ENCODE results near the gene TMA16.

TMA16 gene

GRCh38 chr4:163523791-163524365 is 29.4 kb downstream of the TMA16 start (continued):
- TF ChIP-seq POU6F1 (CRISPR knock-in tag; IDR thresholded peaks at IDR 0.05; ENCODE audit: borderline replicate concordance, low read depth) (no peak), PPARA (CRISPR knock-in tag; IDR thresholded peaks at IDR 0.05; ENCODE audit: borderline replicate concordance) (no peak)

GRCh38 chr4:163525982-163526381 is 31.5 kb downstream of the TMA16 start:
- no peak for TF ChIP-seq ZFP30 (CRISPR knock-in tag; IDR thresholded peaks at IDR 0.05)
- TF ChIP-seq ZNF565 (CRISPR knock-in tag; conservative IDR thresholded peaks at IDR 0.05; ENCODE audit: low read depth) = no peak
- TF ChIP-seq POU6F1 (CRISPR knock-in tag; IDR thresholded peaks at IDR 0.05; ENCODE audit: borderline replicate concordance, low read depth) = no peak
- no peak for TF ChIP-seq PATZ1 (CRISPR knock-in tag; IDR thresholded peaks at IDR 0.05; ENCODE audit: borderline replicate concordance)
- no peak for TF ChIP-seq ESRRG (CRISPR knock-in tag; IDR thresholded peaks at IDR 0.05)
- no peak for TF ChIP-seq OSR1 (CRISPR knock-in tag; IDR thresholded peaks at IDR 0.05)
- no peak for ATAC-seq

GRCh38 chr4:163527172-163527571 is 32.7 kb downstream of the TMA16 start:
- ATAC-seq = no peak
- no peak for TF ChIP-seq RARB (CRISPR knock-in tag; IDR thresholded peaks at IDR 0.05)

GRCh38 chr4:163528653-163529052 is 34.2 kb downstream of the TMA16 start:
- ATAC-seq = no peak
- TF ChIP-seq RARB (CRISPR knock-in tag; IDR thresholded peaks at IDR 0.05) (no peak), ESRRG (CRISPR knock-in tag; IDR thresholded peaks at IDR 0.05) (no peak), ZNF8 (CRISPR knock-in tag; IDR thresholded peaks at IDR 0.05) (no peak), CREB5 (CRISPR knock-in tag; IDR thresholded peaks at IDR 0.05; ENCODE audit: low read depth) (no peak), CSRNP3 (CRISPR knock-in tag; IDR thresholded peaks at IDR 0.05) (no peak), ZNF70 (CRISPR knock-in tag; IDR thresholded peaks at IDR 0.05) (no peak), ZNF565 (CRISPR knock-in tag; conservative IDR thresholded peaks at IDR 0.05; ENCODE audit: low read depth) (no peak), GLIS3 (CRISPR knock-in tag; IDR thresholded peaks at IDR 0.05) (no peak), PPARA (CRISPR knock-in tag; IDR thresholded peaks at IDR 0.05; ENCODE audit: borderline replicate concordance) (no peak), TOX (CRISPR knock-in tag; IDR thresholded peaks at IDR 0.05; ENCODE audit: borderline replicate concordance) (no peak)

GRCh38 chr4:163534056-163534455 is 39.6 kb downstream of the TMA16 start:
- no peak for ATAC-seq
- TF ChIP-seq GLIS3 (CRISPR knock-in tag; IDR thresholded peaks at IDR 0.05) (no peak), ESRRG (CRISPR knock-in tag; IDR thresholded peaks at IDR 0.05) (no peak), TCF4 (CRISPR knock-in tag; IDR thresholded peaks at IDR 0.05; ENCODE audit: borderline replicate concordance) (no peak), PATZ1 (CRISPR knock-in tag; IDR thresholded peaks at IDR 0.05; ENCODE audit: borderline replicate concordance) (no peak), CREB5 (CRISPR knock-in tag; IDR thresholded peaks at IDR 0.05; ENCODE audit: low read depth) (no peak), ZNF70 (CRISPR knock-in tag; IDR thresholded peaks at IDR 0.05) (no peak), ISL1 (CRISPR knock-in tag; IDR thresholded peaks at IDR 0.05) (no peak), RARB (CRISPR knock-in tag; IDR thresholded peaks at IDR 0.05) (no peak), ZFP3 (CRISPR knock-in tag; IDR thresholded peaks at IDR 0.05) (no peak), SNAI2 (CRISPR knock-in tag; IDR thresholded peaks at IDR 0.05) (no peak), OSR1 (CRISPR knock-in tag; IDR thresholded peaks at IDR 0.05) (no peak), BACH2 (CRISPR knock-in tag; IDR thresholded peaks at IDR 0.05; ENCODE audit: borderline replicate concordance) (no peak), POU6F1 (CRISPR knock-in tag; IDR thresholded peaks at IDR 0.05; ENCODE audit: borderline replicate concordance, low read depth) (no peak), TOX (CRISPR knock-in tag; IDR thresholded peaks at IDR 0.05; ENCODE audit: borderline replicate concordance) (no peak), PPARA (CRISPR knock-in tag; IDR thresholded peaks at IDR 0.05; ENCODE audit: borderline replicate concordance) (no peak)

All from SK-N-SH treated with all-trans-retinoic acid at 6 μM for 48 hours (cell line).